WERI-Rb-1 (cell line): Measurements from ENCODE around the gene BAZ2B.

Source experiments
- DNase-seq: peaks from one replicate; pipeline ENCODE4 v3.0.0-alpha.2; 2020
- H3K27ac ChIP-seq: fragments of 250-450 bp; sonication (Bioruptor Pico); 2 replicates; pipeline ENCODE4 v1.5.1; 2020; ENCODE audit warnings: mild to moderate bottlenecking, moderate library complexity
- H3K27me3 ChIP-seq: fragments of 250-450 bp; sonication (Bioruptor Pico); 2 replicates; pipeline ENCODE4 v1.5.1; 2021; ENCODE audit warnings: mild to moderate bottlenecking, low read depth, moderate library complexity; ENCODE audit not compliant: insufficient read depth, severe bottlenecking
- H3K36me3 ChIP-seq: fragments of 250-450 bp; sonication (Bioruptor Pico); 2 replicates; pipeline ENCODE4 v1.5.1; 2020; ENCODE audit warnings: mild to moderate bottlenecking, moderate library complexity
- H3K4me3 ChIP-seq: 2 replicates; pipeline ENCODE4 v1.5.1; 2011; ENCODE audit warnings: low read depth, mild to moderate bottlenecking, control low read depth, low read length
- H3K9me3 ChIP-seq: fragments of 250-450 bp; sonication (Bioruptor Pico); 2 replicates; pipeline ENCODE4 v1.5.1; 2021; ENCODE audit warnings: mild to moderate bottlenecking, moderate library complexity; ENCODE audit not compliant: severe bottlenecking
- TF ChIP-seq, protein P1 (sequence below): IDR thresholded peaks from 2 replicates; pipeline ENCODE4 v1.5.1; 2011; ENCODE audit warnings: low read depth, mild to moderate bottlenecking, control low read depth, inconsistent platforms, low read length

Gene BAZ2B

DNA sequence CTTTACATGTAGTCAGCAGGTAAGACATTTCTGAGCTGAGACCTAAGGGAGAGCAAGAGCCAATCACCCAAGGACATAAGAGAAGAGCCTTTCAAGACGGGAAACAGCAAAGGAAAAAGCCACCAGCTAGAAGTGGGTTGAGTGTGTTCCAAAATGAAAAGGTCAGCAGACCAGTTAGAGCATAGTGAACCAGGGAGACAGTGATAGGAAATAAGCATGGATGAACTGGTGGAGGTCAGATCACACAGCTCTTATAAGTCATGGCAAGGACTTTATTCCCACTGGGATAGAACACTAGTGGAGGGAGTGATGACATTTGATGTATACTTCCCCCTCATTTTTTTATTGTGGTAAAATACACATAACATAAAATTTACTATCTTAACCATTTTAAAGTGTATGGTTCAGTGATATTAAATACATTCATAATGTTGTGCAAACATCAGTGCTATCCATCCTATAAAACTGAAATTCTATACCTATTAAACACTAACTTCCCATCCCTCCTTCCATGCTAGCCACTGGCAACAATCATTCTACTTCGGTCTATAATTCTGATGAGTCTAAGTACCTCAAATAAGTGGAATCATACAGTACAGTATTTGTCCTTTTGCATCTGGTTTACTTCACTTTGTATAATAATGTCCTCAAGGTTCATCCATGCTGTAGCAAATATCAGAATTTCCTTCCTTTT, 174.0 kb downstream of the BAZ2B start:
- no peak for DNase-seq
- Histone ChIP-seq H3K4me3 (no peak overlapping the region), H3K9me3 (no peaks in the 10 kb centered on the region), H3K27me3 (no peaks in the 10 kb centered on the region), H3K36me3 (peaks cover 54% of the 10 kb centered on the region), H3K27ac (no peak overlapping the region)
- TF ChIP-seq, protein P1, sequence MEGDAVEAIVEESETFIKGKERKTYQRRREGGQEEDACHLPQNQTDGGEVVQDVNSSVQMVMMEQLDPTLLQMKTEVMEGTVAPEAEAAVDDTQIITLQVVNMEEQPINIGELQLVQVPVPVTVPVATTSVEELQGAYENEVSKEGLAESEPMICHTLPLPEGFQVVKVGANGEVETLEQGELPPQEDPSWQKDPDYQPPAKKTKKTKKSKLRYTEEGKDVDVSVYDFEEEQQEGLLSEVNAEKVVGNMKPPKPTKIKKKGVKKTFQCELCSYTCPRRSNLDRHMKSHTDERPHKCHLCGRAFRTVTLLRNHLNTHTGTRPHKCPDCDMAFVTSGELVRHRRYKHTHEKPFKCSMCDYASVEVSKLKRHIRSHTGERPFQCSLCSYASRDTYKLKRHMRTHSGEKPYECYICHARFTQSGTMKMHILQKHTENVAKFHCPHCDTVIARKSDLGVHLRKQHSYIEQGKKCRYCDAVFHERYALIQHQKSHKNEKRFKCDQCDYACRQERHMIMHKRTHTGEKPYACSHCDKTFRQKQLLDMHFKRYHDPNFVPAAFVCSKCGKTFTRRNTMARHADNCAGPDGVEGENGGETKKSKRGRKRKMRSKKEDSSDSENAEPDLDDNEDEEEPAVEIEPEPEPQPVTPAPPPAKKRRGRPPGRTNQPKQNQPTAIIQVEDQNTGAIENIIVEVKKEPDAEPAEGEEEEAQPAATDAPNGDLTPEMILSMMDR: no peak

DNA sequence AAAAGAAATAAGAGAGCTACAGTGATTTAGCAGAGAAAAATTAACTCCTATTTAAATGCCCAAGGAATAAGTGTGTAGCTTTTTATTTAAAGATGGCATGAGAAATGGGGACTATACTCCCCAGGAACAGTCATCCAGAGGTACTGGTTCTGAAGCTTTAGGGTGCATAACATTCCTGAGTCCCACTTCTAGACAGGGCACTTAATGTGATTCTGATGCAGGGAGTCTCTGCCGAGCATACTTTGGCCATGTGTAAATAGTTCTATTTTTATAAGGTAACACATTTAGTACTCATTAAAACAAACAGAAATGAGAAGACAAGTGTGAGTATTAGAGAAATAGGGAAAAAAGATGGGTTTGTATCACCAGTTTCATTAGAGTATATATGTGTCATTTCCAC, 175.2 kb downstream of the BAZ2B start:
- TF ChIP-seq, protein P1: no peak
- H3K36me3 ChIP-seq: peaks cover 56% of the 10 kb centered on the region
- no peak overlapping the region for H3K4me3 ChIP-seq
- H3K27me3 ChIP-seq: no peaks in the 10 kb centered on the region
- DNase-seq: no peak
- H3K27ac ChIP-seq: no peak overlapping the region
- no peaks in the 10 kb centered on the region for H3K9me3 ChIP-seq

DNA sequence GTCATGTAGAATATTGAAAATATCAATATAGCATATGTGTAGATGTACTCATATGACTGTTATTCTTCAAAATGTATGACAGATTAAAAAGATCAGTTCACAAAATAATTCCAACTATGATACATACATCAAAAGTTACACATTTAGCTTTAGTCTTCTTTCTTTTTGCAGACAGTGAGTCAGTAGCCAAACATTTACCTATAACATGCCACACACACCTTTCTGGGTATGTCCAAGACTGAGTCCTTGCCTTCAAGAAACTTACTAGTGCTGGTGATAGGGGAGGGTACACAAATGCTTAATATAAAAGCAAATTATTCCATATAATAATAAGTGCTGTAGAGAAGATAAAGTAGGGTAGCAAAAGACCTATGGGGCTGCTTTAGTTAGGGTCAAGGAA, 176.9 kb downstream of the BAZ2B start:
- no peaks in the 10 kb centered on the region for H3K27me3 ChIP-seq
- DNase-seq: no peak
- no peak overlapping the region for H3K4me3 ChIP-seq
- TF ChIP-seq, protein P1: no peak
- H3K27ac ChIP-seq: no peak overlapping the region
- H3K9me3 ChIP-seq: no peaks in the 10 kb centered on the region
- peaks cover 49% of the 10 kb centered on the region for H3K36me3 ChIP-seq

DNA sequence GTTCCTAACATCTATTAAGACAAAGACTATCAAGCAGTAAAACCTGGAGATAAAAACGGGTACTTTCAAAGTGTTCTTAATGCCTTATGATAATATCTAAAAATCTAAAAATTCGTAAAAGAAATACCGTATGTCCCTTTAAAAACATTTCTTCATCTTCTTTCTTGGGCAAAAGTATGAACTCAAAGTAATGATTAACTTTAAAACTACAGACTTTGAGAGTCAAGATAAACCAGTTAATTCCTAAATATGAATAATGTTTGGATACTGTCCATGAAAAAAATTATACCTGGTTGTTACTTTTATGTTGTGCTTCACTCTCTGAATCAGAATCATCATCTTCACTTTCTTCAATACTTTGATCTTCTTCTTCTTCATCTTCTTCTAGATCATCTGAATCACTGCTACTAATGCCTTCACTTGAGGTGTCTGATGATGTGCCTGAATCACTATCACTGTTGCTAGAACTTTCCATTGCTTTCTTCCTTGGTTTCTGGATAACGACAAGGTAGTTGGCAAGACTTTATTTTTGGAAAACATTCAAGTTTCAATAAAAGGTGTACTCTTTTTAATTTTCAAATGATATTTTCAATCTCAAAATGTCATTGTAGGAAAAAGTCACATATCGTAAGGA, 177.5 kb downstream of the BAZ2B start:
- peaks cover 48% of the 10 kb centered on the region for H3K36me3 ChIP-seq
- no peaks in the 10 kb centered on the region for H3K9me3 ChIP-seq
- H3K27ac ChIP-seq: no peak overlapping the region
- DNase-seq: no peak
- no peaks in the 10 kb centered on the region for H3K27me3 ChIP-seq
- TF ChIP-seq, protein P1: no peak
- H3K4me3 ChIP-seq: no peak overlapping the region

DNA sequence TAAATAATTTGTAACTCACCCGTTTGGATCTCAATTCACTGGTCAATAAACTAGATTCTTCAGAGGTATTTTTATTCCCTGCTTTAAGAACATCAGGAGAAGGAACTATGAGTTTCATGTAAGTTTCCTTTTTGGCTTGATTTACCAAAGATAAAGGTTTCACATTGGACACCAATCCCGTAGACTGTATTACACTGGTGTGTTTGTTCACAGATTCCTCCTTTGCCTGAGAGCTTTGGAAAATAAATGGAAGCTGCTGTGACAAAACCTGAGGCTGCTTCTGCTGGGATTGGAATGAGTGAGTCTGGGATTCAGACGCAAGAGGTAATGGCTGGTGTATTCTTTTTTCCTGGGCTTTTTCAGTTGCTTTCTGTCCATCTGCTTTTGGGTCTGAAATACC, 178.1 kb downstream of the BAZ2B start:
- Histone ChIP-seq H3K4me3 (no peak overlapping the region), H3K9me3 (no peaks in the 10 kb centered on the region), H3K27me3 (no peaks in the 10 kb centered on the region), H3K36me3 (peaks cover 47% of the 10 kb centered on the region), H3K27ac (no peak overlapping the region)
- DNase-seq: no peak
- TF ChIP-seq, protein P1: no peak
